K562 (cell line): ENCODE results near the gene SIRT7. TPM values are rescaled to one million over a fixed set of nuclear protein-coding genes. Genes with fewer than 3 reads are reported as not detected.

Experiments
- CXXC5 ChIP-seq: fragments of 250-450 bp; sonication (Bioruptor Pico); IDR thresholded peaks from 2 replicates; pipeline ENCODE4 v1.8.0; 2022; ENCODE audit warnings: inconsistent platforms, mild to moderate bottlenecking, moderate library complexity
- DPF2 ChIP-seq: fragments of 450-650 bp; IDR thresholded peaks from 2 replicates; pipeline ENCODE4 v1.6.1; 2016
- ELF1 ChIP-seq: fragments of 200-800 bp; sonication (Bioruptor generic); IDR thresholded peaks from 2 replicates; pipeline ENCODE4 v1.6.1; 2016; ENCODE audit warnings: missing genetic modification characterization, missing compliant biosample characterization
- ERF ChIP-seq: fragments of 450-650 bp; formaldehyde crosslinking; IDR thresholded peaks from 2 replicates; pipeline ENCODE4 v1.4.0; 2020; ENCODE audit warnings: mild to moderate bottlenecking, mixed read lengths
- FIP1L1 ChIP-seq: fragments of 200-400 bp; formaldehyde crosslinking; IDR thresholded peaks from 2 replicates; pipeline ENCODE4 v1.6.1; 2018; ENCODE audit warnings: mild to moderate bottlenecking, low read depth, low read length; ENCODE audit not compliant: poor library complexity, severe bottlenecking
- GATAD2A ChIP-seq: fragments of 450-650 bp; IDR thresholded peaks from 2 replicates; pipeline ENCODE4 v1.6.1; 2017
- MCM5 ChIP-seq: fragments of 450-650 bp; IDR thresholded peaks from 2 replicates; pipeline ENCODE4 v1.6.1; 2016; ENCODE audit warnings: low read depth
- MXI1 ChIP-seq: IDR thresholded peaks from 2 replicates; pipeline ENCODE4 v1.6.1; 2011; ENCODE audit warnings: low read depth, mild to moderate bottlenecking, improper control_type of control experiment, low read length
- NFATC3 ChIP-seq: fragments of 450-650 bp; IDR thresholded peaks from 2 replicates; pipeline ENCODE4 v1.6.1; 2017; ENCODE audit warnings: mild to moderate bottlenecking
- NR4A1 ChIP-seq, 2 experiments: fragments of 250-450 bp in 1 of 2; fragments of 450-650 bp in 1 of 2; sonication (Bioruptor Pico) in 1 of 2; IDR thresholded peaks; 2 replicates each; pipeline versions ENCODE4 v1.4.0 to v1.6.1; 2016 to 2020; ENCODE audit warnings: mild to moderate bottlenecking in 2 of 2, missing compliant biosample characterization in 1 of 2, missing genetic modification characterization in 1 of 2, moderate library complexity in 1 of 2
- NUFIP1 ChIP-seq: fragments of 450-650 bp; IDR thresholded peaks from 2 replicates; pipeline ENCODE4 v1.6.1; 2018; ENCODE audit not compliant: partially characterized antibody
- RFX7 ChIP-seq: fragments of 250-450 bp; sonication (Bioruptor Pico); IDR thresholded peaks from 2 replicates; pipeline ENCODE4 v1.5.1; 2021; ENCODE audit warnings: mild to moderate bottlenecking
- YY1 ChIP-seq, 3 experiments: IDR thresholded peaks; 2 replicates each; pipeline ENCODE4 v1.6.1; 2011; ENCODE audit warnings: low read length in 2 of 3, mild to moderate bottlenecking in 2 of 3, moderate library complexity in 2 of 3, borderline replicate concordance in 1 of 3, control low read depth in 1 of 3, low read depth in 1 of 3; ENCODE audit not compliant: insufficient read depth in 3 of 3, insufficient replicate concordance in 2 of 3, control insufficient read depth in 1 of 3, insufficient read length in 1 of 3; ENCODE audit errors: extremely low read depth in 1 of 3
- ZBTB17 ChIP-seq: fragments of 450-650 bp; formaldehyde crosslinking; IDR thresholded peaks from 2 replicates; pipeline ENCODE4 v1.4.0; 2020; ENCODE audit warnings: mild to moderate bottlenecking
- ZNF140 ChIP-seq: fragments of 250-450 bp; sonication (Bioruptor Pico); IDR thresholded peaks from 2 replicates; pipeline ENCODE4 v1.8.0; 2021; ENCODE audit warnings: moderate library complexity, mild to moderate bottlenecking, inconsistent platforms
- polyA plus RNA-seq, 8 experiments: library from polyadenylated mRNA; depleted of rRNA in 4 of 8; stranded (reverse) in 5 of 8; unstranded in 3 of 8; fragments of >200 nt; fragmentation: Nextera tagmentation in 2 of 8; fragmentation: Illumina TruSeq in 1 of 8; extraction: Ambion mirVana in 2 of 8; extraction: Trizol in 1 of 8; gene quantifications; 2 replicates each; pipeline versions ENCODE4 v1.2.1 to v1.2.3, GENCODE V29; 2011 to 2014; ENCODE audit warnings: inconsistent platforms in 1 of 8, missing spikeins in 1 of 8
- total RNA-seq, 7 experiments: library from RNA; depleted of rRNA in 6 of 7; stranded (reverse); fragments of >200 nt in 6 of 7; fragmentation: Illumina TruSeq in 2 of 7; extraction: Trizol in 2 of 7; gene quantifications; 2 replicates each; pipeline versions ENCODE4 v1.2.1 to v1.2.3, GENCODE V29; 2011 to 2021; ENCODE audit warnings: low replicate concordance in 1 of 7
- TF ChIP-seq, protein P1 (sequence below): fragments of 250-450 bp; sonication (Bioruptor Pico); IDR thresholded peaks from 2 replicates; pipeline ENCODE4 v1.5.0; 2020; ENCODE audit warnings: mild to moderate bottlenecking
- TF ChIP-seq, protein P2 (sequence below): sonication (generic); formaldehyde crosslinking; IDR thresholded peaks from 2 replicates; pipeline ENCODE4 v1.8.0; 2023; ENCODE audit warnings: mild to moderate bottlenecking, missing genetic modification reagents
- TF ChIP-seq, protein P3 (sequence below): fragments of 450-650 bp; formaldehyde crosslinking; conservative IDR thresholded peaks from 2 replicates; pipeline ENCODE4 v1.4.0; 2022; ENCODE audit warnings: mild to moderate bottlenecking, missing genetic modification characterization
- TF ChIP-seq, protein P4 (sequence below): fragments of 450-650 bp; formaldehyde crosslinking; IDR thresholded peaks from 2 replicates; pipeline ENCODE4 v1.4.0; 2020; ENCODE audit warnings: mild to moderate bottlenecking, mixed read lengths

SIRT7 gene
- total and polyA plus RNA-seq, 9 of the 15 experiments (the other 6 are each of a cell fraction or from before 2014, with no cell fraction given): 1.6 to 54.8 (median 20.3) TPM

DNA sequence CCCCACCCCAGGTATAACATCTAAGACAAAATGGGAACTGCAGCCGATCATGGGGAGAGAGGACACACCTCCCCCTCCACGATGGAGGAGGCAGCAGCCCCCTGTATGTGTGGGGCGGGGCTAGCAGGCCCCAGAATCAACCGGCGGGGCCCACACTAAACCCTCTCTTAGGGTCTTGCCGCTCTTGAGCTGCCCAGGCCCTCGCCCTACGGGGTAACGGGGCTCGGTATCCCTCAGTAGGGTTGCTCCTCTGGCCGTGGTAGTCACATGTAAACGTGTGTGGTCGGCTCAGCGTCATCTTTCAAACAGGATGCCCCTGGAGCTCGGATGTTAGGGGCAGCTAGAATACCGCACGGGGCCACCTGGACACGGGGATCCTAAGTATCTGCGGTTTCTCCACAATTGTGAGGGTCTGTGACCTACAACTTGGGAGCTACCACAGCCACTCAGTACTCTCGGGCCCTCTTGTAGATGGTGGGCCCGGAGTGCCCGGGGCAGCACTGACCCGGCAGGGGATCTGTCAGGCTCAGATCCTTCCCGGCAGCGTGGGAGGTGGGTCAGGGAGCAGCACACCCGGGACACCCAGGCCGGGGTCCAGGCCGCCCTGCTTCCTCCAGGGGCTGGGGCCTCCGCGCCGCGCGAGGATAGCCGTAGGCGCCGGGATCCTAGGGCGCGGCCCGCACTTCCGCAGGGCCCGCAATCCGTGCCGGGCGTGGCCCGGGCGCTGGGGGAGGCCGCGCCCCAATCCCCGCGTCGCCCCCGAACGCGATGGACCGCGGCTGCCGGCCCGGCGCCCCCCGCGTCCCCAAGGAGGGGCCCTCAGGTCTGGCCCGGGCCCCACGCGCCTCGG, 47.6 kb downstream of the SIRT7 start (continued):
- TF ChIP-seq, protein P1, sequence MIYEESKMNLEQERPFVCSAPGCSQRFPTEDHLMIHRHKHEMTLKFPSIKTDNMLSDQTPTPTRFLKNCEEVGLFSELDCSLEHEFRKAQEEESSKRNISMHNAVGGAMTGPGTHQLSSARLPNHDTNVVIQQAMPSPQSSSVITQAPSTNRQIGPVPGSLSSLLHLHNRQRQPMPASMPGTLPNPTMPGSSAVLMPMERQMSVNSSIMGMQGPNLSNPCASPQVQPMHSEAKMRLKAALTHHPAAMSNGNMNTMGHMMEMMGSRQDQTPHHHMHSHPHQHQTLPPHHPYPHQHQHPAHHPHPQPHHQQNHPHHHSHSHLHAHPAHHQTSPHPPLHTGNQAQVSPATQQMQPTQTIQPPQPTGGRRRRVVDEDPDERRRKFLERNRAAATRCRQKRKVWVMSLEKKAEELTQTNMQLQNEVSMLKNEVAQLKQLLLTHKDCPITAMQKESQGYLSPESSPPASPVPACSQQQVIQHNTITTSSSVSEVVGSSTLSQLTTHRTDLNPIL (CRISPR knock-in tag): no peak
- 0 out of 2 replicates have a peak, but pooled peaks have one; percentile 24 for TF ChIP-seq ERF (CRISPR knock-in tag)
- TF ChIP-seq, protein P2, sequence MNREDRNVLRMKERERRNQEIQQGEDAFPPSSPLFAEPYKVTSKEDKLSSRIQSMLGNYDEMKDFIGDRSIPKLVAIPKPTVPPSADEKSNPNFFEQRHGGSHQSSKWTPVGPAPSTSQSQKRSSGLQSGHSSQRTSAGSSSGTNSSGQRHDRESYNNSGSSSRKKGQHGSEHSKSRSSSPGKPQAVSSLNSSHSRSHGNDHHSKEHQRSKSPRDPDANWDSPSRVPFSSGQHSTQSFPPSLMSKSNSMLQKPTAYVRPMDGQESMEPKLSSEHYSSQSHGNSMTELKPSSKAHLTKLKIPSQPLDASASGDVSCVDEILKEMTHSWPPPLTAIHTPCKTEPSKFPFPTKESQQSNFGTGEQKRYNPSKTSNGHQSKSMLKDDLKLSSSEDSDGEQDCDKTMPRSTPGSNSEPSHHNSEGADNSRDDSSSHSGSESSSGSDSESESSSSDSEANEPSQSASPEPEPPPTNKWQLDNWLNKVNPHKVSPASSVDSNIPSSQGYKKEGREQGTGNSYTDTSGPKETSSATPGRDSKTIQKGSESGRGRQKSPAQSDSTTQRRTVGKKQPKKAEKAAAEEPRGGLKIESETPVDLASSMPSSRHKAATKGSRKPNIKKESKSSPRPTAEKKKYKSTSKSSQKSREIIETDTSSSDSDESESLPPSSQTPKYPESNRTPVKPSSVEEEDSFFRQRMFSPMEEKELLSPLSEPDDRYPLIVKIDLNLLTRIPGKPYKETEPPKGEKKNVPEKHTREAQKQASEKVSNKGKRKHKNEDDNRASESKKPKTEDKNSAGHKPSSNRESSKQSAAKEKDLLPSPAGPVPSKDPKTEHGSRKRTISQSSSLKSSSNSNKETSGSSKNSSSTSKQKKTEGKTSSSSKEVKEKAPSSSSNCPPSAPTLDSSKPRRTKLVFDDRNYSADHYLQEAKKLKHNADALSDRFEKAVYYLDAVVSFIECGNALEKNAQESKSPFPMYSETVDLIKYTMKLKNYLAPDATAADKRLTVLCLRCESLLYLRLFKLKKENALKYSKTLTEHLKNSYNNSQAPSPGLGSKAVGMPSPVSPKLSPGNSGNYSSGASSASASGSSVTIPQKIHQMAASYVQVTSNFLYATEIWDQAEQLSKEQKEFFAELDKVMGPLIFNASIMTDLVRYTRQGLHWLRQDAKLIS (CRISPR knock-in tag): no peak
- peak; percentile 34; the same call in 1 of the 2 replicates for TF ChIP-seq ZBTB17 (CRISPR knock-in tag)
- TF ChIP-seq YY1 (IDR thresholded peaks at IDR 0.05; ENCODE audit: borderline replicate concordance in 1 of 3, control insufficient read depth in 1 of 3, extremely low read depth in 1 of 3, insufficient read depth in 3 of 3, insufficient read length in 1 of 3, insufficient replicate concordance in 2 of 3, low read depth in 1 of 3, low read length in 2 of 3): peak; percentile 26 to 64 (median 44)
- TF ChIP-seq, protein P3, sequence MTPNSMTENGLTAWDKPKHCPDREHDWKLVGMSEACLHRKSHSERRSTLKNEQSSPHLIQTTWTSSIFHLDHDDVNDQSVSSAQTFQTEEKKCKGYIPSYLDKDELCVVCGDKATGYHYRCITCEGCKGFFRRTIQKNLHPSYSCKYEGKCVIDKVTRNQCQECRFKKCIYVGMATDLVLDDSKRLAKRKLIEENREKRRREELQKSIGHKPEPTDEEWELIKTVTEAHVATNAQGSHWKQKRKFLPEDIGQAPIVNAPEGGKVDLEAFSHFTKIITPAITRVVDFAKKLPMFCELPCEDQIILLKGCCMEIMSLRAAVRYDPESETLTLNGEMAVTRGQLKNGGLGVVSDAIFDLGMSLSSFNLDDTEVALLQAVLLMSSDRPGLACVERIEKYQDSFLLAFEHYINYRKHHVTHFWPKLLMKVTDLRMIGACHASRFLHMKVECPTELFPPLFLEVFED: no peak
- no peak for TF ChIP-seq NFATC3
- no peak for TF ChIP-seq DPF2
- TF ChIP-seq NUFIP1: no peak
- TF ChIP-seq MCM5: no peak
- peak; percentile 86 for TF ChIP-seq FIP1L1
- no peak for TF ChIP-seq GATAD2A
- no peak for TF ChIP-seq ELF1 (tag)
- TF ChIP-seq NR4A1 (CRISPR knock-in tag; IDR thresholded peaks at IDR 0.05): no peak
- no peak for TF ChIP-seq NR4A1 (tag; IDR thresholded peaks at IDR 0.05)
- TF ChIP-seq, protein P4, sequence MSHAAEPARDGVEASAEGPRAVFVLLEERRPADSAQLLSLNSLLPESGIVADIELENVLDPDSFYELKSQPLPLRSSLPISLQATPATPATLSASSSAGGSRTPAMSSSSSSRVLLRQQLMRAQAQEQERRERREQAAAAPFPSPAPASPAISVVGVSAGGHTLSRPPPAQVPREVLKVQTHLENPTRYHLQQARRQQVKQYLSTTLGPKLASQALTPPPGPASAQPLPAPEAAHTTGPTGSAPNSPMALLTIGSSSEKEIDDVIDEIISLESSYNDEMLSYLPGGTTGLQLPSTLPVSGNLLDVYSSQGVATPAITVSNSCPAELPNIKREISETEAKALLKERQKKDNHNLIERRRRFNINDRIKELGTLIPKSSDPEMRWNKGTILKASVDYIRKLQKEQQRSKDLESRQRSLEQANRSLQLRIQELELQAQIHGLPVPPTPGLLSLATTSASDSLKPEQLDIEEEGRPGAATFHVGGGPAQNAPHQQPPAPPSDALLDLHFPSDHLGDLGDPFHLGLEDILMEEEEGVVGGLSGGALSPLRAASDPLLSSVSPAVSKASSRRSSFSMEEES (CRISPR knock-in tag): no peak
- TF ChIP-seq ZNF140: no peak
- TF ChIP-seq RFX7 (CRISPR knock-in tag): no peak
- TF ChIP-seq MXI1: 0 out of 2 replicates have a peak, but pooled peaks have one; percentile 37
- peak; percentile 11 for TF ChIP-seq CXXC5 (CRISPR knock-in tag)
